DMS114 treated with DMSO at 0.1 percent for 48 hours (cell line): ENCODE measurements around the gene KCNG2.
"Not testable (repeated sequence)": the region's sequence is repeated elsewhere in the genome, so short reads cannot be mapped to it uniquely, and the experiment has no call there.

Experiments
- DNase-seq: peaks from one replicate; lab custom pipeline; 2025; ENCODE audit not compliant: unreplicated experiment; lab: John Stamatoyannopoulos, UW

The KCNG2 gene

GRCh38 chr18:79797518-79798345, at the start of gene KCNG2:
TSS of gene KCNG2 (plus strand) at chr18:79797938. CDS start at chr18:79863668, 65,730 bp downstream.
- DNase-seq, result no peak

- no peak for DNase-seq
These were observed 49.2 kb upstream of the KCNG2 start for GRCh38 chr18:79748321-79749180.

GRCh38 chr18:79749251-79750191, 48.2 kb upstream of the KCNG2 start:
- DNase-seq, result no peak

GRCh38 chr18:79750980-79751571, 46.7 kb upstream of the KCNG2 start:
- DNase-seq, result no peak

GRCh38 chr18:79751918-79752578, 45.7 kb upstream of the KCNG2 start:
- not testable (repeated sequence) for DNase-seq

GRCh38 chr18:79752946-79753345, 44.8 kb upstream of the KCNG2 start:
- DNase-seq, result not testable (repeated sequence)

- DNase-seq, result no peak
These were observed 44.3 kb upstream of the KCNG2 start for GRCh38 chr18:79753391-79753851.

GRCh38 chr18:79754022-79754761, 43.5 kb upstream of the KCNG2 start:
- DNase-seq, result no peak

- DNase-seq, result no peak
These were observed 42.8 kb upstream of the KCNG2 start for GRCh38 chr18:79754831-79755351.

GRCh38 chr18:79755496-79756142, 42.1 kb upstream of the KCNG2 start:
- no peak for DNase-seq

- DNase-seq, result no peak
These were observed 41.6 kb upstream of the KCNG2 start for GRCh38 chr18:79756143-79756500.

GRCh38 chr18:79756826-79757225, 40.9 kb upstream of the KCNG2 start:
- no peak for DNase-seq

- DNase-seq, result no peak
These were observed 37.4 kb upstream of the KCNG2 start for GRCh38 chr18:79760348-79760747.

GRCh38 chr18:79760881-79761280, 36.9 kb upstream of the KCNG2 start:
- DNase-seq, result no peak

GRCh38 chr18:79763407-79763806, 34.3 kb upstream of the KCNG2 start:
- no peak for DNase-seq

- no peak for DNase-seq
These were observed 33.6 kb upstream of the KCNG2 start for GRCh38 chr18:79764131-79764530.

- no peak for DNase-seq
These were observed 32.1 kb upstream of the KCNG2 start for GRCh38 chr18:79765491-79766245.

GRCh38 chr18:79766308-79766707, 31.4 kb upstream of the KCNG2 start:
- DNase-seq, result no peak
